A673 (cell line): ENCODE data around the gene CDK14.

Source experiments
- EZH2 ChIP-seq: fragments of 200-600 bp; sonication (generic); IDR thresholded peaks from 2 replicates; pipeline ENCODE4 v1.6.1; 2017; ENCODE audit warnings: borderline replicate concordance, low read depth, mild to moderate bottlenecking, mixed read lengths, antibody characterized with exemption, low read length; ENCODE audit not compliant: poor library complexity, severe bottlenecking
- TF ChIP-seq, protein P1 (sequence below): fragments of 300-800, 200-600 bp; sonication (generic); conservative IDR thresholded peaks from 2 replicates; pipeline ENCODE4 v1.5.1; 2017; ENCODE audit warnings: low read depth, mild to moderate bottlenecking, antibody characterized with exemption, low read length, moderate library complexity, mixed read lengths

DNA sequence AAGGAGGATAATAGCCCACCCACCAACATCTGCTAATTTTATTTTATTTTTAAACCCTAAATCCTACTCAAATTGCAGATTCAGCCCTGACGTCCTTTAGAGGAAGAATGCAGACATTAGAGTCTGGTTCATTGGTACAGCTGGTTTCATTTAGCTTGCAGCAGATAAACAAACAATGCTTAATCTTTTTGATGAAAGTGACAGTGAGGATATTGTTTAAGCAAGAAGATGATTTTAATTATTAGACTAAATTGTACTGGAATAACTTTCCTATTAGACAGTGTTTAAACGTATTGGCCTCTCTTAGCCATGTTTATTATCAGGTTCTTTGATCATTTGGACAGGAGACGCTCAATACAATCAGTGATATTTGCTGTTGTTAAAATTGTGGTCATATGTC is 164.8 kb downstream of the CDK14 start:
- TF ChIP-seq, protein P1, sequence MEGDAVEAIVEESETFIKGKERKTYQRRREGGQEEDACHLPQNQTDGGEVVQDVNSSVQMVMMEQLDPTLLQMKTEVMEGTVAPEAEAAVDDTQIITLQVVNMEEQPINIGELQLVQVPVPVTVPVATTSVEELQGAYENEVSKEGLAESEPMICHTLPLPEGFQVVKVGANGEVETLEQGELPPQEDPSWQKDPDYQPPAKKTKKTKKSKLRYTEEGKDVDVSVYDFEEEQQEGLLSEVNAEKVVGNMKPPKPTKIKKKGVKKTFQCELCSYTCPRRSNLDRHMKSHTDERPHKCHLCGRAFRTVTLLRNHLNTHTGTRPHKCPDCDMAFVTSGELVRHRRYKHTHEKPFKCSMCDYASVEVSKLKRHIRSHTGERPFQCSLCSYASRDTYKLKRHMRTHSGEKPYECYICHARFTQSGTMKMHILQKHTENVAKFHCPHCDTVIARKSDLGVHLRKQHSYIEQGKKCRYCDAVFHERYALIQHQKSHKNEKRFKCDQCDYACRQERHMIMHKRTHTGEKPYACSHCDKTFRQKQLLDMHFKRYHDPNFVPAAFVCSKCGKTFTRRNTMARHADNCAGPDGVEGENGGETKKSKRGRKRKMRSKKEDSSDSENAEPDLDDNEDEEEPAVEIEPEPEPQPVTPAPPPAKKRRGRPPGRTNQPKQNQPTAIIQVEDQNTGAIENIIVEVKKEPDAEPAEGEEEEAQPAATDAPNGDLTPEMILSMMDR = no peak
- TF ChIP-seq EZH2 = no peak
